CD4-positive, alpha-beta T cell treated with Interleukin-4 for 1 hour (primary cell): ENCODE measurements around the gene LCORL.
"Not testable (repeated sequence)": the region's sequence is repeated elsewhere in the genome, so short reads cannot be mapped to it uniquely, and the experiment has no call there.

Experiments used
- DNase-seq, 2 donors: peaks; one replicate each; pipeline ENCODE4 v3.0.0-alpha.2; 2020 to 2022

Gene LCORL

DNA sequence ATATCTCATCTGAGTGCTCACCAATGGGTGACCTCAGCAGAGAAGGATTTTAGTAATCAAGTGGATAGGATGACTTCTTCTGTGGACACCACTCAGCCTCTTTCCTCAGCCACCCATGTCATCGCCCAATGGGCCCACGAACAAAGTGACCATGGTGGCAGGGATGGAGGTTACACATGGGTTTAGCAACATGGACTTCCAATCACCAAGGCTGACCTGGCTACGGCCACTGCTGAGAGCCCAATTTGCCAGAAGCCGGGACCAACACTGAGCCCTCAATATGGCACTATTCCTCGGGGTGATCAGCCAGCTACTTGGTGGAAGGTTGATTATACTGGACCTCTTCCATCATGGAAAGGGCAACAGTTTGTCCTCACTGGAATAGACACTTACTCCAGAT lies 97.4 kb downstream of the LCORL start:
- no peak for DNase-seq

DNA sequence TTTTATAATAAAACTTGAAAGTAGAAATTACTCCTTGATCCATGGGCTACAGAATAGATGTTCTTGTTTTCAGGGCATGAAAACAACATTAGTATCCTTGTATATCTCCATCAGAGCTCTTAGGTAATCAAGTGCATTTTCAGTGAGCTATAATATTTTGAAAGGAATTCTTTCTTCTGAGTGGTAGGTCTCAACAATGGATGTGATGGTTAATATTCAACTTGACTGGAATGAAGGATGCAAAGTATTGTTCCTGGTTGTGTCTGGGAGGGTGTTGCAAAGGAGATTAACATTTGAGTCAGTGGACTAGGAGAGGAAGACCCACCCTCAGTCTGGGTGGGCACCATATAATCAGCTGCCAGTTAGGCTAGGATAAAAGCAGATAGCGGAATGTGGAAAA lies 100.1 kb downstream of the LCORL start:
- no peak for DNase-seq

DNA sequence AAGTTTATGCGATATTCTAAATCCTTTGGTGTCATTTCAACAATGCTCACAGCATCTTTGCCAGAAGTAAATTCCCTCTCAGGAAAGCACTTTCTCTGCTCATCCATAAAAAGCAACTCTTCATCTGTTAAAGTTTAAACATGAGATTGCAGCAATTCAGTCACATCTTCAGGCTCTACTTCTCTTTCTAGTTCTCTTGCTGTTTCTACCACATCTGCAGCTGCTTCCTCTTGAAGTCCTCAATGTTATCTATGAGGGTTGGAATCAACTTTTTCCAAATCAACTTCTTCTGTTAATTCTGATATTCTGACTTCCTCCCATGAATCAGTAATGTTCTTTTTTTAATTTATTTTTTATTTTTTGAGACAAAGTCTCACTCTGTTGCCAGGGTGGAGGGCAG lies 100.9 kb downstream of the LCORL start:
- DNase-seq: no peak

DNA sequence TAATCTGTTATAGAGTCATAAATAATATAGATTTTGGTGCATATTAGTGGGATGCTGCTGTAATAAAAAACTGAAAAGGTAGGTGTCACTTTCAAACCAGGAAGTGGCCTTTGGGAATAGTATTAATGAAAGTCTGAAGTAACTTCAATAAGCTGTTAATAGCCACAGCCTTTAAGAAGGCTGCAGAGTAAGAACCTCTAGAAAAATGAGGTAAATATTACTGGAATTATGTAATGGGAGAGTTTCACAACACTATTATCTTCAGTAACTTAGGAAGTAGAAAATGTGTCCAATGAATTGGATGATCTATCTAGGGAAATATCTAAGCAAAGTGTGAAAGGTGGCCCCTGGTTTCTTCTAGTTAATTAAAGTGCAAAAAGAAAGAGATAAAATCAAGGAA lies 106.1 kb downstream of the LCORL start:
- no peak for DNase-seq

DNA sequence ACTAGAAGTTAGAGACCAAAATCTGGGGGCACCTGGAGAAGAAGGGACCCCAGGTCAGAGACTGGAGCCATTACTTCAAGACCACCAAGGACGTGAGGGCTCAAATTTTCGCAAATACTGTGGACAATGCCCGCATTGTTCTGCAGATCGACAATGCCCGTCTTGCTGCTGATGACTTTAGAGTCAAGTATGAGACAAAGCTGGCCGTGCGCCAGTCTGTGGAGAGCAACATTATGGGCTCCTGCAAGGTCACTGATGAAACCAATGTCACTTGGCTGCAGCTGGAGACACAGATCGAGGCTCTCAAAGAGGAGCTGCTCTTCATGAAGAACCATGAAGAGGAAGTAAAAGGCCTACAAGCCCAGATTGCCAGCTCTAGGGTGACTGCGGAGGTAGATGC lies 109.5 kb downstream of the LCORL start:
- no peak for DNase-seq

DNA sequence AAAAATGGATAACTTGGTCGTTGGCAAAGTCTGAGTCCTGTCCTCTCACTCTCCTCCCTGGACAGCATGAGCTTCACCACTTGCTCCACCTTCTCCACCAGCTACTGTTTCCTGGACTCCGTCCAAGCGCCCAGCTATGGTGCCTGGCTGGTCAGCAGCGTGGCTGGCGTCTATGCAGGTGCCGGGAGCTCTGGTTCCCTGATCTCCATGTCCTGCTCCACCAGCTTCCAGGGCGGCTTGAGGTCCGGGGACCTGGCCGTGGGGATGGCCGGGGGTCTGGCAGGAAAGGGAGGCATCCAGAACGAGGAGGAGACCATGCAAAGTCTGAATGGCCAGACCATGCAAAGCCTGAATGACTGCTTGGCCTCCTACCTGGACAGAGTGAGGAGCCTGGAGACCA lies 109.9 kb downstream of the LCORL start:
- no peak for DNase-seq

DNA sequence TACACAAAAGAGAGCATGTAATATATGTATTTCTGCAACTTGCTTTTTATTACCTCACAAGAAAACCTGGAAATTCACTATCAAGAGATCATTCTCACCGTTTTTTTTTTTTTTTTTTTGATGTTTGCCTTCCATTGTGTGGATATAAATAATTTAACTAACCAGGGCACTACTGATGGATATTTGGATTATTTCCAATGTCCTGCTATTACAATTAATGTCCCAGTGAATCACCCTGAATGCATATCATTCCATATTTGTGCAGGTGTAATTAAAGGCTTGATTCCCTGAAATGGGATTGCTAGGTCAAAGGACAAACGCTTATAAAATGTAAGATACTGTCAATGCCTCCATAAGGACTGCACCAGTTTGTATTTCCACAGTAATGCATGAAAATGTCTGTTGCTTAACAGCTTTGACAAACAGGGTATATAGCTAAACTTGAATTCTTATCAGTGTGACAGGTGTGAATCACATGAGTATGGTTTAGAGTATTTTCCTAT lies 123.0 kb downstream of the LCORL start:
- no peak for DNase-seq

DNA sequence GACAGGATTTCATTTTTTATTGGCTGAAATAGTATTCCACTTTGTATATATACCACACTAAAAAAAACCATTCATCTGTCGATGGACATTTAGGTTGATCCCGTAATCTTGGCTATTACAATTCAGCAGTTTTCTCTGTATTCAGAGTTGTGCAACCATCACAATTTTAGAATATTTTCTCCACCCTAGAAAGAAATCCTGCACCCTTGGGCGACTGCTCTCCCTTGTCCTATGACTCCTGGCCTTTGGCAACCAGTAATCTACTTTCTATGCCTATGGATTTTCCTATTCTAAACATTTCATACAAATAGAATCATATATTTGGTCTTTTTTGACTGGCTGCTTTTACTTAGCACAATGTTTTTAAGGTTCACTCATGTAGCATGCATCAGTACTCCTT lies 126.1 kb downstream of the LCORL start:
- DNase-seq: no peak

DNA sequence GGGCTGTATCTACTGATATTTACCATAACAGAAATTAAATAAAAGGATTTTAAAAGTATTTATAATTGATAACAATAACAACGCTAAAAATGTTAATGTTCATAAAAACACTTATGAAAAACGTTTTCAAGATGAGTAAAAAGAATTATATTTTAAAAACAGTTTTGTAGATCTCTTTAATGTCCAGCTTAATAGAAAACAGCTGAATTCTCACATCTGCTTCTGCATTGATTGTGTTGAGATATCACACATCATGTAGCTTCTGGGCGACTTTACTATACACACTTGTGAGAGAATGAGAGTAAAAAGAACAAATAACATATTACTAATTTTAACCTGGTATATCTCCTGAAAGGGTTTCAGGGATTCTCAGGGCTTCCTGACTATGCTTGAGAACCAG lies 127.1 kb downstream of the LCORL start:
- no peak for DNase-seq

DNA sequence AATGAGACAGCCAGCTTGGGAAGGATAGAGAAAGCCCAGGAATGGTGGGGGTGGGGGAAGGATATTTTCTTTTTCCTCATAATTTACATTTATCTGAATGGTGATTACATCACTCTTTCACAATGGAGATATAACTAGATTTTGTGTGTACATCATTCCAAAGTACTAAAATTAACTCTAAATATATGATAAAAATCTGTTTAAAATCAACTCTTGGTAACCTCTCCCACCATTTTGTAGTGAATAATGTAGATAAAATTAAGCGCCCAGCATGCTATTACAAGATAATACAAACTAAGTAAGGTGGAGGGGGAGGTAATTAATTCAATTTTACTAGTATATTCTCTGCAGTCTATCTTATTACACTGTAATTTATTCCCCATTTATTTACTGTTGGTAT lies 131.9 kb downstream of the LCORL start:
- no peak for DNase-seq

DNA sequence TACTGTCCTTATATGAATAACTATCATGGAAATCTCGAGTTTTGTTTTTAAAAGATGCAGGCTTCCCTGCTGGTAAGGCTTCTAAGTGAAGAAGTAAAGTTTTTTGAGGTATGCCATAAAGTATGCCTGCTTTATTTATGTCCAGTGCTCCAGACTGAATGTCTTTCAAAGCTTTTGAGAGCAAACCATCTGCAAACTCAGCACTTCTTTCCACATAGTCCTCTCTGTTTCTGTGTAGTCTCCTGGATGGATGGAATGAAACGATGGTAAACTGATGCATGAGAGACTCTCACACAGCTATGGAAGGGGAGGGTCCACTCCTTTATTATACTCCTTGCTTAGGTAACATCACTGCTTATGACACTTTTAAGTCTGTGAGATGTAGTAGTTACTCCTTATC lies 137.0 kb downstream of the LCORL start:
- no peak for DNase-seq

DNA sequence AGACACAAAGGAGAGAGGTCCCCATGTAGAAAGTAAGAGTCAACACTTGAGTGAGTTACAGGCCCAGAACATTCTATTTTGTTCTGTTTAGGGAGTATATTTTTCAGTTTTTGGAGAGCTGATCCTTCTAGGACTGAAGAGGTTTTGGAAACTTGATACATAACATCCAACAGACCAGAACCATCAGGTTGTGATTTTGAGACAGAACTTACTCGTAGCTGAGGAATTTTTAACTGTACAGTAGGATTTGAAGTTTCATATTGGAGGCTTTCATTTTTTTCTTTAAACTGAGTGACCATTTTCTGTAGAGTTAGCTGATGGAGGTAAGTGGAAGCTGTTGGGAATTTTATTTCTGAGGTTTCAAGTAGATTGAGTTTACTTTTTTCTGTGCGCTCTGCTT lies 137.5 kb downstream of the LCORL start:
- no peak for DNase-seq

DNA sequence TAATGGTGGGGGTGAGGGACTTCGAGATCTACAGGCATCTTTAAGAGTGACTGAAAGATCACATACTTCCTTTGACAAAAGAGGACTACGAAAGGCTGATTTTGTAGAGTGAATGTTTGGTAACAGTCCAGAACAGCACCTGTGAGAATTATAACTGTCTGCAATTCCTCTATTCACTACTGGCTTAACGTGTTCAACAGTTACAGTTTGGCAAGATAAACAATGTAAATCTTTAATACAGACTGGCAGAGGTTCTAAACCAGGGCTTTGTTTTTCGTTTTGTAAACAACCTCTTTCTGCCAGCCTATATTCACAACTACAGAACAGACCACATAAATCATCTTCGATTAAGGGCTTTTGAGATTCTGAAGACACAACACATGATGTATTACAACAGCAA lies 143.9 kb downstream of the LCORL start:
- DNase-seq: no peak

DNA sequence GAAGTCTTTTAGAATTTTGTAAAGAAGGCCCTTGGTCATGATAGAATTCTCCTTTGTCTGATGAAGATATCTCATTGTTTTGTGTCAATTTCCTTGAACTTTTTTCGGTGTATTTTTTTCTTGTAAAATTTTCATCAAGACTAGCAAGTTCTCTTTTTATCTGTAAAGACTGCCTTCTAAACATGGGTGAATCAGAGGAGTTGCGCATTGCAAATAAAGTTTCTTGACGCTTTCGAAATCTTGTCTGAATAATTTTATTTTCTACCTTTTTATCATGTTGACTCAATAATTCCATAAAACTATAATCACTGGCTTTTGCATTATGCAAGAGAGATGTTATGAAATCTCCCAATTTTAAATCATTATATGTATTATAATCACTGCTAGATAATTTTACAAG lies 144.6 kb downstream of the LCORL start:
- DNase-seq: no peak

DNA sequence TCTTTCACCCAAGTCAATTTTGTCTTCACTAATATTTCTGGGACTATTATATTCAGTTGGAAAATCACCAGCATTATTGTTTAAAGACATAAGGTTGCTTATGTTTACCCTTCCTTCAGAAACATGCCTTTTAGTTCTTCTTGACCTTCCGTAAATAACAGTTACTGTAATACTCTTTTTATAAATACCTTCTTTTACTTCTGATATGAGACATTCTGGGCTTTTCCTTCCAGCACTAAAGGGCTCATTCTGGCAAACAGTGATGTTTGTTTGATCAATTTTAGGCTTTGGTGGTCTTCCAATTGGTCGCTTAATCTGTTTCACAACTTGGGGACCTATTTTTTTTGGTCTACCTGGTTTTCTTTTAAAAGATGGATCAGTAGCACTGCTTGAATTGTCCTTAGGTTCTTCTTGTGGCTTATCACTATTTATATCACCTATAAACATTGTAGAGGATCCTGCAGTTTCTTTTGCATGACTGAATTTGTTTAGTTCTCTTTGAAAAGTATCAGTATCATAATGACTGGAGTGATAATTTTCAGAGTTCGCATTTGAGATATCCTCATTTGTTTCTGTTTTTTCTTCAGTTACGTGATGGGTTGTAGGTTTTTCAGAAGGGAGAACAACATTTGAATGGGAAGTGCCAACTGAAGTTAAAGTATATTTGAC lies 146.0 kb downstream of the LCORL start:
- no peak for DNase-seq

DNA sequence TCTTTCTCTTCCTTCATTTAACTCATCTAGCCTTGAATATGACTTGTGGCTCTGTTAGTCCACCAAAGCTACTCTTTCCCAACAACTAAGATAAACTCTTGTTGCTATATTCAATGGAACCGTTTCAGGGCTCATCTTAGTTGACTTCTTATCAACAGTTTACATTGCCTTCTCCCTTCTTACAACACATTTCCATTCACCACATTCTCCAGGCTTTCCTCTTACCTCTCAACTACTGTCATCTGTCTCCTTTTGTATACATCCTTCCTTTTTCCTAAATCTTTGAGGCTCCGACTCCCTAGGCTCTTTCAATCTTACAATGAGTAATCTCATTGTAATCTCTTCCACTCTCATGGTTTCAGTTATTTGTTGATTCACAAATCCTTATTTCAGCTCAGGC lies 152.2 kb downstream of the LCORL start:
- no peak for DNase-seq

DNA sequence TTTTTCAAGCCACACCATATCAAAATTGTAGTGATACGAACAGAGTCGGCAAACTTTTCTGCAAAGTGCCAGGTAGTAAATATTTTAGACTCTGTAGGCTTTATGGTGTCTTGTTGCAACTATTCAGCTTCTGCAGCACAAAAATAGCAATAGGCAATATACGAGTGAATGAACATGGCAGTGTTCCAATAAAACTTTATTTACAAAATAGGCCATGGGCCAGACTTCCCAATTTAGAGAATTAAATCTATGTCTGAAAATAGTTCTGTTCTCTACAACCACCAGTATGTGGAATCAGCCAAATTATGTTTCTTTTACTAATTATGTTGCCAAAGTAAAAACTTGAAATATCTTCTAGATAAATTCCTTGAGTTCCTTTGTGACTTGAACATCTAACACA lies 154.3 kb downstream of the LCORL start:
- no peak for DNase-seq

DNA sequence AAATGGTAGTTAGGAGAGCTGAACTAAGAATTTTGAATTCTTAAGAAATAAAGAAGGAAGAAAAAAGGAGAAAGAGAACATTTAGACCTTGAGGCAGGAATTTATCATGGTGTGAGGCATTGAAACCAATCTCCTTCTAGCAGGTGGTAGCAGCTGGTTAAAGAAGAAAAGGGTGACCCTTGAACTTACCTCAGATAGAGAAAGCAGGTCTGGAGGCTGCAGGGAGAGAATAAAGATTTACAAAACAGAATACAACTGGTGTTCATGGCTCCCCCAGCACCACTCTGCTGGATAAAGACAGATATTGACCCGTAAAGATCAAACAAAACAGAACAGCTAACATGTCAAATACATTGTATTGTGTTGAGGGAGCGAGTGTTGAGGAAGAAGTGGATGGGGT lies 154.7 kb downstream of the LCORL start:
- no peak for DNase-seq

DNA sequence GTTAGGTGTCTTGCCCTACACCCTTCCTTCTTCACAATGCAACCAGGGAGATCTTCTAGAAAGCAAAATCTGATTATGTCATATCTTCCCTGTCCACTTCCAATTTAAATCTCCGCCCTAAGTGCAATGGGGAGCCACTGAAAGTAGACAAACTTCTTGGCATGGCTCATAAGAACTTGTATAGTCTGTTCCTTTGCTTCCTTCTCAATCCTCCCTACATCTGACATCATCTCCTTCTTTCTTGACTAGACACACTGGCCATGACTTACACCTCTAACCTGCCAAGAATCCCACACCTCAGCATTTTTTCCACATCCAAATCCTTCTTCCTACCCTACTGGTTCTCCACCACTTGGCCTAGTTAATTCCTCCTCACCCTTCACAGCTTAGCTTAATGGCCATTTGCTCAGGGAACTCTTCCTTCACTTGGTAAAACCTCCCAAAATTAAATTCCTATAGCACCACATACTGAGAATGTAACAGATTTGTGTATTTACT lies 155.6 kb downstream of the LCORL start:
- DNase-seq: no peak

DNA sequence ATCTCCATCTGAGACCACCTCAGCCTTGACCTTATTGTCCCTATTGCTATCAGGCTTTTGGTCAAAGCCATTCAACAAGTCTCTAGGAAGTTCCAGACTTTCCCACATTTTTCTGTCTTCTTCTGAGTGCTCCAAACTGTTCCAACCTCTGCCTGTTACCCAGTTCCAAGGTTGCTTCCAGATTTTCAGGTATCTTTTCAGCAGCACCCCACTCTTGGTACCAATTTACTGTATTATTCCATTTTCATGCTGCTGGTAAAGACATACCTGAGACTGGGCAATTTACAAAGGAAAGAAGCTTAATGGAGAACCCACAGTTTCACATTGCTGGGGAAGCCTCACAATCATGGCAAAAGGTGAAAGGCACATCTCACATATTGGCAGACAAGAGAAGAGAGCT lies 159.6 kb downstream of the LCORL start:
- DNase-seq: not testable (repeated sequence)

DNA sequence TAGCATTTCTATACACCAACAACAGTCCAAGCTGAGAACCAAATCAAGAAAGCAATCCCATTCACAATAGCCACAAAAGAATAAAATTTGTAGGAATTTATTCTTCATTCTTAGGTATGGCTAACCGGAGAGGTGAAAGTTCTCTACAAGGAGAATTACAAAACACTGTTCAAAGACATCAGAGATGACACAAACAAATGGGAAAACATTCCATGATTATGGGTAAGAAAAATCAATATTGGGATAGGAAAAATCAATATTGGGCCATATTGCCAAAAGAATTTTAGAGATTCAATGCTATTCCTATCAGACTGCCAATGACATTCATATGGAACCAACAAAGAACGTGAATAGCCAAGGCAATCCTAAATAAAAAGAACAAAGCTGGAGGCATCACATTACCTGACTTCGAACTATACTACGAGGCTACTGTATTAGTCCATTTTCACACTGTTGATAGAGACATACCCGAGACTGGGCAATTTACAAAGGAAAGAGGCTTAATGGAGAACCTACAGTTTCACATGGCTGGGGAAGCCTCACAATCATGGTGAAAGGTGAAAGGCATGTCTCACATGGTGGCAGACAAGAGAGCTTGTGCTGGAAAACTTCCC lies 161.7 kb downstream of the LCORL start:
- DNase-seq: no peak

DNA sequence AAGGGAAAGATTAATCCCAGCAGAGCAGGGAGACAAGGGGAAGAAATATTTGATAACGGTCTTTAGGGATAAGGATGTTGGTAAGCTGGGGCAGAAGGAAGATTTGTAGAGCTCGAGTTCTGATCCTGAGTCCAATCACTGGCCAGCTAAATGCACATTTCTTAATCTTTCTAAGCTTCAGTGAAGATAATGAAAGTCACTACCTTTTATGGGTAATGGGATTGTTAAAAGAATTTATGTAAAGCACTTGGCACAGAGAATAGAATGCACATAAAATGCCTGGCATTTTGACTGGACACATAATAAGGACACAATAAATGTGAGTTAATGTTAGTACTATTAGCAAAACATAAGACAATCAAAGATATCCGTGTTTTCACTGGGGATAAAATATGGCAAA lies 167.5 kb downstream of the LCORL start:
- no peak for DNase-seq

DNA sequence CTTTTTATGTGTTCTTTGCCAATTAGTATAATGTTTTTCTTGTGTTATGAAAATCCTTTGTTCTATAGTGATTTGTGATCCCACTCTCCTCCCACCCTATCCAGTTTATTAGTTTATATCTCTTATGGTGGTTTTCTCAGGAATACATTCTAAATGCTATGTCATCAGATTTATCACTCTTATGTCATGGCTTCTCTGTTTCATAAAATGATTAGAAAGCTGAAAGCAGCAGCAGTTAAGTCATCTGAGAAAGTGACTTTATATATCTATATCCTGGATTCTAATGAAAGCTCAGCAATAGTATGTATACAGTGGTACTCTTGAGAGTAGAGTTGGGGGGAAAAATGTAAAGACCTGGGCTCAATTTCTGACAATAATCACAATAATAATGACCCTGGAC lies 169.6 kb downstream of the LCORL start:
- no peak for DNase-seq

DNA sequence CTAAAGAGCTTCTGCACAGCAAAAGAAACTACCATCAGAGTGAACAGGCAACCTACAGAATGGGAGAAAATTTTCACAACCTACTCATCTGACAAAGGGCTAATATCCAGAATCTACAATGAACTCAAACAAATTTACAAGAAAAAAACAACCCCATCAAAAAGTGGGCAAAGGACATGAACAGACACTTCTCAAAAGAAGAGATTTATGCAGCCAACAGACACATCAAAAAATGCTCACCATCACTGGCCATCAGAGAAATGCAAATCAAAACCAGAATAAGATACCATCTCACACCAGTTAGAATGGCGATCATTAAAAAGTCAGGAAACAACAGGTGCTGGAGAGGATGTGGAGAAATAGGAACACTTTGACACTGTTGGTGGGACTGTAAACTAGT lies 171.3 kb downstream of the LCORL start:
- DNase-seq: not testable (repeated sequence)

DNA sequence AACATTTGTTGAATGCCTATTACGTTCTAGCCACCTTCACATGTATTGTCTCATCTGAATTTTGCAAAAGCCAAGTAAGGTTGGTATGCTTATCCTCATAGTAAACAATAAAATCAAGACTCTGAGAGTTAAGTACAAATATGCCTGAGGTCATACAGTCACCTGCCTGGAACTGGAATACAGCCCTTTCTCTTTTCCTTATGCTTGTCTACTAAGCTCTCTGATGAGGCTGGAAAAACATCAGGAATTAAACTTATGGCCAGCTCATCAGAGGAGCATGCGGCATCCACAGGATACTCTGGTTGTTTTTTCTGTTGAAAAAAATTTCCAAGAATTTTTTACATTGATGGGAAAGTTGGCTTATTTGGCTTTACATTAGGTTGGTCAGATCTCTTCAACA lies 175.3 kb downstream of the LCORL start:
- DNase-seq: no peak
